Activated CD8-positive, alpha-beta memory T cell treated with anti-CD3 and anti-CD28 coated beads, Interleukin-2, amount 50 U/mL, for 24 hours (primary cell): ENCODE measurements around the gene GRIN2D.
A peak's percentile ranks its signal among the peaks of the same experiment; 100 is the strongest.

Experiments
- DNase-seq: peaks from one replicate; pipeline ENCODE4 v3.0.0-alpha.2; 2020; ENCODE audit errors: extremely low read depth

Gene GRIN2D

GRCh38 chr19:48393559-48394330 is at the start of gene GRIN2D:
Gene GRIN2D (plus strand): TSS chr19:48393668. CDS start chr19:48398393, 4,725 bp downstream.
- DNase-seq, result no peak

GRCh38 chr19:48344892-48345291 is 48.6 kb upstream of the GRIN2D start:
- DNase-seq, result no peak

- DNase-seq, result no peak
Measured at GRCh38 chr19:48346191-48346590, 47.3 kb upstream of the GRIN2D start.

- no peak for DNase-seq
Measured at GRCh38 chr19:48348045-48348444, 45.4 kb upstream of the GRIN2D start.

- no peak for DNase-seq
Measured at GRCh38 chr19:48348737-48349136, 44.7 kb upstream of the GRIN2D start.

GRCh38 chr19:48350856-48351255 is 42.6 kb upstream of the GRIN2D start:
- no peak for DNase-seq

GRCh38 chr19:48351341-48351752 is 42.1 kb upstream of the GRIN2D start:
- peak; percentile 58 for DNase-seq

- DNase-seq, result no peak
Measured at GRCh38 chr19:48353677-48354076, 39.8 kb upstream of the GRIN2D start.

GRCh38 chr19:48354332-48354992 is 39.0 kb upstream of the GRIN2D start:
- DNase-seq, result no peak

- DNase-seq, result no peak
Measured at GRCh38 chr19:48355365-48355954, 38.0 kb upstream of the GRIN2D start.

GRCh38 chr19:48359123-48359522 is 34.3 kb upstream of the GRIN2D start:
- DNase-seq, result no peak

GRCh38 chr19:48361912-48362311 is 31.6 kb upstream of the GRIN2D start:
- DNase-seq, result no peak

GRCh38 chr19:48362716-48363499 is 30.6 kb upstream of the GRIN2D start:
- DNase-seq, result peak; percentile 66

GRCh38 chr19:48363500-48363809 is 30.0 kb upstream of the GRIN2D start:
- DNase-seq, result no peak

GRCh38 chr19:48363810-48364597 is 29.5 kb upstream of the GRIN2D start, which contains the start of the genes SYNGR4 and TMEM143:
Gene SYNGR4 (plus strand): TSS chr19:48364367. CDS start chr19:48365843, 1,476 bp downstream.
Gene TMEM143 (minus strand): TSS chr19:48363940. CDS start chr19:48363920, 20 bp downstream.
- DNase-seq, result peak; percentile 93

GRCh38 chr19:48364598-48365348 is 28.7 kb upstream of the GRIN2D start:
- DNase-seq, result no peak

GRCh38 chr19:48365602-48366001 is 27.9 kb upstream of the GRIN2D start:
- DNase-seq, result no peak

GRCh38 chr19:48367855-48368254 is 25.6 kb upstream of the GRIN2D start:
- no peak for DNase-seq

- DNase-seq, result no peak
Measured at GRCh38 chr19:48368936-48369335, 24.5 kb upstream of the GRIN2D start.

GRCh38 chr19:48370955-48371354 is 22.5 kb upstream of the GRIN2D start:
- DNase-seq, result no peak
